Omental fat pad (tissue), 4 donors: ENCODE measurements around the gene CCDC92. TPM values are rescaled to one million over a fixed set of nuclear protein-coding genes. Genes with fewer than 3 reads are reported as not detected.

Source experiments
- ATAC-seq: fragments of 150-250 bp; one replicate; pipeline ENCODE4 v1.9.1; 2016; ENCODE audit warnings: mild to moderate bottlenecking, moderate library complexity; ENCODE audit not compliant: low FRiP score
- DNase-seq: peaks from one replicate; pipeline ENCODE4 v3.0.0-alpha.2; 2019; ENCODE audit warnings: low spot score
- CTCF ChIP-seq, 3 donors: fragments of 450-650 bp; IDR thresholded peaks; one replicate each; pipeline ENCODE4 v1.5.1; 2016 to 2017; ENCODE audit warnings: antibody characterized with exemption in 3 of 3, mild to moderate bottlenecking in 3 of 3, moderate library complexity in 2 of 3
- total RNA-seq, 4 donors: library from RNA; depleted of rRNA; stranded (reverse); fragments of >200 nt; gene quantifications; one replicate each; pipeline ENCODE4 v1.1.0, GENCODE V29; 2016

The CCDC92 gene
- total RNA-seq, 4 donors from 2014 or later = 27.1 to 34.5 (median 32.0) TPM

GRCh38 chr12:124008595-124008994 lies 36.0 kb upstream of the CCDC92 start:
- DNase-seq = no peak
- TF ChIP-seq CTCF (IDR thresholded peaks at IDR 0.05) = no peak
- no peak for ATAC-seq

- DNase-seq (no peak), ATAC-seq (no peak)
- no peak for TF ChIP-seq CTCF (IDR thresholded peaks at IDR 0.05)
Observed at GRCh38 chr12:124007826-124008570, 35.4 kb upstream of the CCDC92 start.

GRCh38 chr12:124006846-124007713 lies 34.4 kb upstream of the CCDC92 start:
- no peak for TF ChIP-seq CTCF (IDR thresholded peaks at IDR 0.05)
- ATAC-seq (no peak), DNase-seq (no peak)

- ATAC-seq = no peak
Observed at GRCh38 chr12:124006085-124006845, 33.6 kb upstream of the CCDC92 start.

GRCh38 chr12:124004233-124004875 lies 31.7 kb upstream of the CCDC92 start:
- TF ChIP-seq CTCF (IDR thresholded peaks at IDR 0.05) = no peak
- DNase-seq (no peak), ATAC-seq (no peak)

More at GRCh38 chr12:124006085-124006845, 33.6 kb upstream of the CCDC92 start:
- TF ChIP-seq CTCF (IDR thresholded peaks at IDR 0.05) = no peak
- no peak for DNase-seq

GRCh38 chr12:124002654-124003053 lies 30.0 kb upstream of the CCDC92 start:
- no peak for DNase-seq
- no peak for ATAC-seq
- TF ChIP-seq CTCF (IDR thresholded peaks at IDR 0.05) = no peak
